LNCaP clone FGC (cell line): ENCODE results near the gene SPA17.

Source experiments
- DNase-seq: peaks from one replicate; pipeline ENCODE4 v3.0.0-alpha.2; 2011; ENCODE audit warnings: low read depth
- H3K4me3 ChIP-seq: 2 replicates; pipeline ENCODE4 v1.5.1; 2011; ENCODE audit warnings: mild to moderate bottlenecking, low read depth, low read length, control low read depth
- CTCF ChIP-seq: IDR thresholded peaks from 2 replicates; pipeline ENCODE4 v1.5.1; 2012; ENCODE audit warnings: mild to moderate bottlenecking; ENCODE audit not compliant: control insufficient read depth, insufficient read depth; ENCODE audit errors: extremely low read depth

The SPA17 gene

GRCh38 chr11:124742555-124742954, 68.9 kb downstream of the SPA17 start:
- no peak overlapping the region for H3K4me3 ChIP-seq
- no peak for TF ChIP-seq CTCF
- no peak for DNase-seq

GRCh38 chr11:124743050-124743449, 69.3 kb downstream of the SPA17 start:
- no peak for TF ChIP-seq CTCF

DNA sequence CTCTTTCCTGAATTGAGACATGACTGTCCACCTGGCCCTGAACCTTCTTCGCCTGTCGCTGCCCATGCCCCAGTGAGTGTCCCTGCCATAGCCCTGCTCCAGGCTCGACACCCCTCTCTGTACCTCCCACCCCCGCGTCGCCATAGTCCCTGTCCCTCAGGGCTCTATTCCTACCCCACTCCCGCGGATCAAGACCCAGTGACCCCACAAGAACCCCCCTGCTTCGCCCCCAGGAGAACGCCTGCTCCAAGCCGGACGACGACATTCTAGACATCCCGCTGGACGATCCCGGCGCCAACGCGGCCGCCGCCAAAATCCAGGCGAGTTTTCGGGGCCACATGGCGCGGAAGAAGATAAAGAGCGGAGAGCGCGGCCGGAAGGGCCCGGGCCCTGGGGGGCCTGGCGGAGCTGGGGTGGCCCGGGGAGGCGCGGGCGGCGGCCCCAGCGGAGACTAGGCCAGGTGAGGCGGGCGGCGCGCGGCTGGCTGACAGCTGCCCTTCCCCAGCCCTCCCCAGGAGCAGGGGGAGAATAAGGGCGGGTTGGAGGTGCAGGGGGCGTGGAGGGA, 71.6 kb downstream of the SPA17 start:
- DNase-seq = no peak
- H3K4me3 ChIP-seq = peak overlapping the region; percentile 68; the same call in 1 of the 2 replicates
- TF ChIP-seq CTCF = no peak

More at GRCh38 chr11:124743050-124743449, 69.3 kb downstream of the SPA17 start:
- DNase-seq = no peak
- no peak overlapping the region for H3K4me3 ChIP-seq

DNA sequence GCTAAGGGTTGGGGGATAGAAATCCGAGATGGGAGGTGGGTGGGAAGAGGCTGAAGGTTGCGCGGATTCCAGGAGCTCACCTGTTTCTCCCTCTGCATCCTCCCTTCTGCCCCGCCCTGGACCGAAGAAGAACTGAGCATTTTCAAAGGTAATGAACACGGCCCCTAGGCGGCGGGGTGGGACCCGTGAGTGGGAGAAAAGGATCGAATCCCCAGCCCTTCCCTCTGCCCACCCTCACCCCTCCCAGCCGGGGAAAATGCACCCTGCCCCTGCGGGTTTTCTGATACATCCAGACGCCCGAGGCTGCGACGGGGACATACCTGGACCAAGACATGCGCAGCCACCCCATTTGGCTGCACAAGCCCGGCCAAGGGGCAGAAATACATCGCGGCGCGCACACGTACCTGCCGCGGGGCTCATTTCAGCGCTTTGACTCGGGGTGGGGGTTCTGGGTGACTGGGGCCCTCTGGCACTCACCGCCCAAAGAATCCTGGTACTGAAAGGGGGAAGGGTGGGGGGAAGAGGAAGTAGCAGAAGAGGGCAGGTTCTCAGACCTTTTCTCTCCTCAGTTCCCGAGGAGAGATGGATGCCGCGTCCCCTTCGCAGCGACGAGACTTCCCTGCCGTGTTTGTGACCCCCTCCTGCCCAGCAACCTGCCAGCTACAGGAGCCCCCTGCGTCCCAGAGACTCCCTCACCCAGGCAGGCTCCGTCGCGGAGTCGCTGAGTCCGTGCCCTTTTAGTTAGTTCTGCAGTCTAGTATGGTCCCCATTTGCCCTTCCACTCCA, 72.3 kb downstream of the SPA17 start:
- no peak for DNase-seq
- H3K4me3 ChIP-seq = peak overlapping the region; percentile 68
- TF ChIP-seq CTCF = peak; percentile 40; the same call in 1 of the 2 replicates

- DNase-seq = peak; percentile 67
- TF ChIP-seq CTCF = peak; percentile 86
- peak overlapping the region; percentile 68 for H3K4me3 ChIP-seq
Measured at GRCh38 chr11:124746621-124747243, 73.0 kb downstream of the SPA17 start.
